Putamen (tissue), 1 donor: ENCODE measurements around the gene HTR3D.
"Not testable (repeated sequence)": the region's sequence is repeated elsewhere in the genome, so short reads cannot be mapped to it uniquely, and the experiment has no call there.

Experiments used
- DNase-seq: peaks from one replicate; pipeline ENCODE4 v3.0.0-alpha.2; 2016; ENCODE audit warnings: low spot score

The HTR3D gene

DNA sequence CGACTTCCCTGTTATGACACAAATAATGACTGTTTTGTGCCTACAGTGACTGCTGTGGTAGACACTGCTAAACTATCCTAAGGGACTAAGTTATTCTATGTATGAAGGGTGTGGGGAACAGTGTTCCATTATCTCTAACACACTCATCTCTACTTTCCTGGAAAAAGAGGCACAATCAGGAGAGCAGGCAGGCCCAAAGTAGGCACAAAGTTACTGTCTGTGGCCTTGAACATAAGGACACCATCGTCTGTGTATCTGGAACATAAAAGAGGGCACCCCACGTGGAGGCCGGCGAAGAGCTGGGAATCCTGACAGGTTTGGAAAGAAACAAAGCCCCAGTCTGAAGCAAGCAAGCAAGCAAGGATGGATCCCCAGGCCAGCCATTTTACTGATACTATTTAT, 15.4 kb upstream of the HTR3D start:
- DNase-seq = no peak

- peak; percentile 64 for DNase-seq
Measured at GRCh38 chr3:184016811-184017671, 14.5 kb upstream of the HTR3D start.

DNA sequence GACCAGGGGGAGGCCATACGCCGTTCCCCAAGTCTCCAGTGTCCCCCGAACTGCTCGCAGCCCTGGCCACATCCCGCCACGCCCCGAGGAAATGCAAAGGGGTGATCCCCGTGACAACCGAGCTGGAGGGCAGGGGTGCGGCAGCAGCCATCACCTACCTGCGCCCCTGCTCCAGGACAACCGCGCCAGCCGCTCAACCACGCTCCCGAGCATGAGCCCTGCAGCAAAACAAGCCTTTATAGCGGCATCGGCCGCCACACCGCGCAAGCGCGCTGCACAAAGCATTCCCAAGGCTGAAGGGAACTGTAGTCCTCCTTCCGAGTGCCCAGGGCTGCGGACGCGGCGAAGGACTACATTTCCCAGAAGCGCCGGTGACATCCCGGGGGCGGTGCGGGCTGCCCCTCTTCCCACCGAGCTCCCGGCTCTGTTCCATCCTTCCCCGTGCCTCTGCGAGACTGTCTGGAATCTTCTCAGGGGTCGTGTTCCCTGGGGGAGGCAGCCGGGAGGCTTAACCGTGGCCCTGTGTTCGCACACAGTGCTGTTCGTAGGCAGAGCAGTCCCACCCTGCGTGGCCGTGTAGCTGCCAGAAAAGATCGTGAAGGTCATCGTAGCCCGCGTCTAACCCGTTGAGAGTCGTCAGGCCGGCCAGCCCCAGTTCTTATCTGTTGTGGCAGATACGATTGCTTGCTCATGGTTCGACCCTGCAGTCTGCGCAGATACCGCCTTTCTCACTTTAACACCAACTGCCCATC, 13.7 kb upstream of the HTR3D start, which contains the start of gene ABCC5:
Gene ABCC5, minus strand, starts transcription at position 213 of the 752 bp plus-strand sequence. CDS start 3,492 bp downstream, outside the sequence.
- peak; percentile 95 for DNase-seq

DNA sequence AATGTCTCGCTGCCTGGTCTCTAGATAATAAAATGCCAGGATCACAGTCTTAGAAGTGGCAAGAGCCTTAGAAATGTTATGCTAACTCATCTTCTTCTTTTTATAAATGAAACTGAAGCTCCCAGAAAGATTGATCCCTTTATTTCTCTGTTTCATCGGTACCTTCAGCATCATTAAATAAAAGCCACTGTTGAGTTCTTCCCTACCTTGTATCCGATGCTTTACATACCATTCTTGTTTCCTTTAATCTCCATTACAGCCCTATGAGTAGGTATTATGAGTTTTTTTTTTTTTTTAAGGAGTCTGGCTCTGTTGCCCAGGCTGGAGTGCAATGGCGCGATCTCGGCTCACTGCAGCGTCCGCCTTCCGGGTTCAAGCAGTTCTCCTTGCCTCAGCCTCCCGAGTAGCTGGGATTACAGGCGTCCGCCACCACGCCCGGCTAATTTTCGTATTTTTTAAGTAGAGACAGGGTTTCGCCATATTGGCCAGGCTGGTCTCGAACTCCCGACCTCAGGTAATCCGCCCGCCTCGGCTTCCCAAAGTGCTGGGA, 13.0 kb upstream of the HTR3D start:
- no peak for DNase-seq

DNA sequence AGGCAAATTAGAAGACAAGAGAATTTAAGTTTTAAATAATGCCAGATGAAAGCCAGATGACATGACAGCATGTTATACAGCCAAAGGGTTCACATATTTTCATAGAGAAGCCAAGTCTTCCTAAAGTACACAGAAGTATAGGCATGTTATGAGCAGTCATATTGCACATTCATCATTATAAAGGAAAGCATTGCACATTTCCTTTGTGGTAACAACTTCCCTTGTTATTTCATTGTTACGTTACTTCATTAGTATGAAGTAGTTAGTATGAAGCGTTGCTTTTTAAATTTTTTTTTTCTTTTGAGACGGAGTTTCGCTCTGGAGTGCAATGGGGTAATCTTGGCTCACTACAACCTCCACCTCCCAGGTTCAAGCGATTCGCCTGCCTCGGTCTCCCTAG, 9.2 kb upstream of the HTR3D start:
- DNase-seq = no peak

DNA sequence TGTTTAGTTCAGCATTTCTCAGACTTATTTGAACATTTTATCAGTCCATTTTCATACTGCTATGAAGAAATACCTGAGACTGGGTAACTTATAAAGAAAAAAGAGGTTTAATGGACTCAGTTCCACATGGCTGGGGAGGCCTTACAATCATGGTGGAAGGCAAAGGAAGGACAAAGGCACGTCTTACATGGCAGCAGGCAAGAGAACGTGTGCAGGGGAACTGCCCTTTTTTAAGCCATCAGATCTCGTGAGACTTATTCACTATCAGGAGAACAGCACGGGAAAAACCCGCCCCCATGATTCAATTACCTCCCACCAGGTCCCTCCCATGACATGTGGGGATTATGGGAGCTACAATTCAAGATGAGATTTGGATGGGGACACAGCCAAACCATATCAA, 6.3 kb upstream of the HTR3D start:
- not testable (repeated sequence) for DNase-seq

DNA sequence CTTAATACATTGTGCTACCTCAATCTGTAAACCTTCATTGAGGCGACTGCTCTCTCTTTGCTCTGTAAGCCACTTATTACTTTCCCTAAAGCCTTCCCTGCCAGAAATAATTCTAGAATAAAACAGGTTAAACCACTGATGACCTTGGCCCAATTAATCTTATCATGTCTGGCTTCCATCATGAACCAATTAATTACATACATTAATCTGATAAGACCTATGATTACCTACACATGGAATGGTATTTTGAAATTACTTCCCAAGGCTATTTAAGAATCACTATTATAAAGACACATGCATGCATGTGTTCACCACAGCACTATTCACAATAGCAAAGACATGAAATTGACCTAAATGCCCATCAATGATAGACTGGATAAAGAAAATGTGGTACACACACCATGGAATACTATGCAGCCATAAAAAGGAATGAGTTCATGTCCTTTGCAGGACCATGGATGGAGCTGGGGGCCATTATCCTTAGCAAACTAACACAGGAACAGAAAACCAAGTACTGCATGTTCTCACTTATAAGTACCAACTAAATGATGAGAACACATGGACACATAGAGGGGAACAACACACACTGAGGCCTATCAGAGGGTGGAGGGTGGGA, 3.2 kb upstream of the HTR3D start:
- not testable (repeated sequence) for DNase-seq

- no peak for DNase-seq
Measured at GRCh38 chr3:184029443-184029842, 2.1 kb upstream of the HTR3D start.

- no peak for DNase-seq
Measured at GRCh38 chr3:184030536-184030935, 1.0 kb upstream of the HTR3D start.

DNA sequence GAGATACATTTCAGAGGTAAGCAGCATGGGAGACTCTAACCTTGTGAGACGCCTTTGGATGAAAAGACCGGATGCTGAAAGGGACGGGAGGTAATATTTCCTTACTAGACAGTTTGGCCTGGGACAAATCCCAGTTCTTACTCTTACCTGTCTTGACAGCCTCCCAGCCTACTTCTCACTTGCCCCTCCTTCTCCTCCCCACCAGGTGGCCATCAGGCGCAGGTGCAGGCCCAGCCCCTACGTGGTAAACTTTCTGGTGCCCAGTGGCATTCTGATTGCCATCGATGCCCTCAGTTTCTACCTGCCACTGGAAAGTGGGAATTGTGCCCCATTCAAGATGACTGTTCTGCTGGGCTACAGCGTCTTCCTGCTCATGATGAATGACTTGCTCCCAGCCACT, 6.3 kb downstream of the HTR3D start:
- no peak for DNase-seq

DNA sequence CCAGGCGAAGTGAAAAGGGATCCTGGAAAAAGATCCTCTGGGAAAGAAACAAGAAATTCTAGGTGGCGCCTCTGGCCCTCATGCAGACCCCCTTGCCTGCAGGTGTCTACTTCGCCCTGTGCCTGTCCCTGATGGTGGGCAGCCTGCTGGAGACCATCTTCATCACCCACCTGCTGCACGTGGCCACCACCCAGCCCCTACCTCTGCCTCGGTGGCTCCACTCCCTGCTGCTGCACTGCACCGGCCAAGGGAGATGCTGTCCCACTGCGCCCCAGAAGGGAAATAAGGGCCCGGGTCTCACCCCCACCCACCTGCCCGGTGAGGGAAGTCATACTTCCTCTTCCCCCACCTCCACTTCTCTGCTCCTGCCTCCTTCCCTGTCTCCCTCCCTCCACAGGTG, 6.8 kb downstream of the HTR3D start:
- DNase-seq = not testable (repeated sequence)

DNA sequence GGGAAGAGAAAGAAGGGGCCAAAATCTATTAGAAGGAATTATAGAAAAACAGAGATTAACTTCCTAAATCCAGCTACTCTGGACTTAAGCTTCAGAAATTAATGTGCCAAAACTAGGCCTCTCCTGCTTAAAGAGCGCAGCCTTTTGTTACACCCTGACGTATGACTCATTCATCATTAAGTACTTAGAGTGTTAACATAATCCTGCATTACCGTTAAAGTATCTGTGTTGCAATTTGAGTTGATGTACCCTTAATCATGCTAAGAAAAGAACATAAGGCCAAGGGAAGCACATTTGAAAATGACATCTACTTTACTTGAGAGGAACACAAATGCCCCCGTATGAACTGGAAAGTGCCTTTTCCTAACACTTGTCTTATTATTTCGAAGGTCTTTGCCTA, 7.9 kb downstream of the HTR3D start:
- DNase-seq = peak; percentile 66

- no peak for DNase-seq
Measured at GRCh38 chr3:184040010-184040409, 8.5 kb downstream of the HTR3D start.

GRCh38 chr3:184042617-184043016, 11.1 kb downstream of the HTR3D start:
- no peak for DNase-seq

GRCh38 chr3:184045995-184046394, 14.5 kb downstream of the HTR3D start:
- no peak for DNase-seq

GRCh38 chr3:184050217-184050847, 18.8 kb downstream of the HTR3D start:
- no peak for DNase-seq

GRCh38 chr3:184052767-184053166, 21.2 kb downstream of the HTR3D start, which contains the start of gene HTR3C:
Gene HTR3C (plus strand): TSS chr3:184053047. CDS start chr3:184053081, 34 bp downstream.
- DNase-seq = no peak

GRCh38 chr3:184058029-184058428, 26.5 kb downstream of the HTR3D start:
- no peak for DNase-seq

DNA sequence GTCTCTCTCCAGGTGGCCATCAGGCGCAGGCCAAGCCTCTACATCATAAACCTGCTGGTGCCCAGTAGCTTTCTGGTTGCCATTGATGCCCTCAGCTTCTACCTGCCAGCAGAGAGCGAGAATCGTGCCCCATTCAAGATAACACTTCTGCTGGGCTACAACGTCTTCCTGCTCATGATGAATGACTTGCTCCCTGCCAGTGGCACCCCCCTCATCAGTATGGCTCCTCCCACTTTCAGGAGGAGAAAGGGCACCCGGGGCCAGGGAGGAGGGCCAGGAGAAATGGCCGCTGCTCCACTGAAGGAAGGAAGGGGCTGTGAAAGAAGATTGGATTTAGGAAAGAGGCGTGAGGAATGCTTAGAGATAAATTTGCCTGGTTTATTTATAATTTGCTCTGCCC, 27.9 kb downstream of the HTR3D start:
- no peak for DNase-seq

DNA sequence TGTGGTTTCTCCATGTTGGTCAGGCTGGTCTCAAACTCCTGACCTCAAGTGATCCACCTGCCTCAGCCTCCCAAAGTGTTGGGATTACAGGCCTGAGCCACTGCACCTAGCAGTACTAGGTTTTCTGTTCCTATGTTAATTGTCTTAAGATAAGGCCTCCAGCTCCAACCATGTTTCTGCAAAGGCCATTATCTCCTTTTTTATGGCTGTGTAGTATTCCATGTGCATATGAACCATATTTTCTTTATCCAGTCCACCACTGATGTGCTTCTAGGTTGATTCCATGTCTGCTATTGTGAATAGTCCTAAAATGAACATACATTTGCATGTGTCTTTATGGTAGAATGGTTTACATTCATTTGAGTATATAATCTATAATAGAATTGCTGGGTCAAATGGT, 31.1 kb downstream of the HTR3D start:
- no peak for DNase-seq

GRCh38 chr3:184066211-184066610, 34.7 kb downstream of the HTR3D start:
- DNase-seq = no peak

GRCh38 chr3:184067573-184068055, 36.1 kb downstream of the HTR3D start:
- no peak for DNase-seq
